NCI-H2081 (cell line): ENCODE results near the gene PLXNA4.

Experiments
- DNase-seq, 2 experiments: peaks; one replicate each; lab custom pipeline; 2025; lab: John Stamatoyannopoulos, UW

The PLXNA4 gene

DNA sequence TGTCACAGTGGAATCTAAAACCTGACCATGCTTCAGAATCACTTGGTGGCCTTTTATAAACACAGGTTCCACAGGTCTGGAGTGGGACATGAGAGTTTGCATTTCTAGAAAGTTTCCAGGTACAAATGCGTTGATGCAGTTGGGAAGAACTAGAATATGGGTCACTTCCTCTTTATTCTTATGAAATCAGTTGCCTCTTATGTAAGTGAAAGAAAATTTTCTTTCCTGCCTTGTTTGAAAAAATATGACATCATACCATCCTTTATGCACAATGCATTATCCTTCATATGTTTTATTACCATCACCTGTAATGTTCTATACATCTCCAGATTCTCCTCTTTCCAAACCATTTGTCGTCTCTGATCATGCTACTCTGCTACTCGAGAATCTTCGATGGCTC lies 44.0 kb downstream of the PLXNA4 start:
- DNase-seq: no peak

DNA sequence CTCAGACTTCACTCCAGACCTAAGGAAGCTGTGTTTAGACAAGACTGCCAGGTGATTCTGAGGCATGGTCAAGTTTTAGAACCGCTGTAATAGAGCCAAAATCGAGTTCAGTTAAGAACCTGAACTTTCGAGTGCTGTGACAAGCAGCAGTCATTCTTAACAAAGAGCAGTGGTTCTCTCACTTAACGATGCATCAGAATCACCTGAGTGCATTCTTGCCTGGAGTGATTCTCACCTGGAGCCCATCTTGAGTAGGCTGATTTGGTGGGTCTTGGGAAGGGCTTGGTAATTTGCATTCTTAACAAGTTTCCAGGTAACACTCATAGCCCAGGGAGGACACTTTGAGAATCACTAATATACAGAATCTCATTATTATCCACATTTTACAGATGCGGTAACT lies 44.7 kb downstream of the PLXNA4 start:
- DNase-seq: no peak

DNA sequence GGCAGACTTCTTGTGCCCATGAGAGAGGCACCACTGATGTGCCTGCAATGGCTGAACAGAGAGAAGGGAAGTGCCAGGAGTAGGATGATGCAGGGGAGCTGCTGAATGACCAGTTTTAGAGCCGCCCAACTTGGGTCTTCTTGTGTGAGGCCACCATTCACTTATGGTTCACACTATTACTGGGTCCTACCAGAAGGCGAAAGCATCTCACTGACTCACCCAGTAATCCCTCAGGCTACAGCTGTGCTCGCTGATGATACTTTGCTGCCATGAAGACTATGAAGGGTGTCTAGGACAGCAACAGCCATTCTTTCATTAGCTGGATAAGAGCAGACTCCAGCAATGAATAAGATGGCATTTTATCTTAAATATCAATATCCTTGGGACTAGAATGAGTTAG lies 47.6 kb downstream of the PLXNA4 start:
- no peak for DNase-seq

DNA sequence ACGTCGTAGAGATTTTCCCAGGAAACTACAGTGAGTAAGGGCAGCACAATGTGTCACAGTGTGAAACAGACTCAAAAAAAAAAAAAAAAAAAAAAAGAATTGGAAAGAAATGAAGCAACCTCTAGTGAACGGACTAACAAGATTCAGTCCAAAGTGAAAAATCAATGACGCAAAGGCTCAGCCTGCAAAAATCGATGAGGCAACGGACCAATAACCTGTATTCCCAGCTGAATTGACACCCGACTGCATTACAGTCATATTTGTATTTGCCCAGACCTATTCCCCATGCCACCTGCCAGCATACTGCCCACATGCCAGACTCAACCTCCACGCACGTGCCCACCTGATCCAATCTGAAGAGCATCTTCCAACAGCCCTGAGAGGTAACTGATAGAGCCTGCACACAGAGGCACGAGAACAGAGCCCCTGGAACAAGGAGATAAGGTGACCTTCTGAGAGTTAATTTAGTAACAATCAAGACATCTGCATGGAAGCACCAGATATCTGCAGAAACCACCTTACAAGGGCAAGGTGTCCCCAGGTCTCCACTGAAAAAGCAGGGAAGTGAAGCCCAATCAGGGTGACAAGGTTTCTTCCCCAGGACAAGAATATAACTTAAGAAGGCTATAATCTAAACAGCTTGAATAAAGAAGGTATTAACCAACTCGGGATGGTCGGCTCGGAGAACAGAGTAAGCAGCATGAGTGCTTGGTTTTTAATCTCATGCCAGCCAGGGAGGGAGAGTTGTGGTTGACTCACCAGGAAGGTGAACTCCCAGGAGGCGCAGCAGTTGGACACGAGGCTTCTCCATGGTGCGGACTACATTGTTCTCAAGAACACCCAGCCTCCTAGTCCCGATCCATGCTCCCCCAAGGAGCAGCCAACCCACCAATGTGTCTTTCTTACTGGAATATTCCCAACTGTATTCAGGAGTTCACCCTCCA lies 48.5 kb downstream of the PLXNA4 start:
- no peak for DNase-seq

DNA sequence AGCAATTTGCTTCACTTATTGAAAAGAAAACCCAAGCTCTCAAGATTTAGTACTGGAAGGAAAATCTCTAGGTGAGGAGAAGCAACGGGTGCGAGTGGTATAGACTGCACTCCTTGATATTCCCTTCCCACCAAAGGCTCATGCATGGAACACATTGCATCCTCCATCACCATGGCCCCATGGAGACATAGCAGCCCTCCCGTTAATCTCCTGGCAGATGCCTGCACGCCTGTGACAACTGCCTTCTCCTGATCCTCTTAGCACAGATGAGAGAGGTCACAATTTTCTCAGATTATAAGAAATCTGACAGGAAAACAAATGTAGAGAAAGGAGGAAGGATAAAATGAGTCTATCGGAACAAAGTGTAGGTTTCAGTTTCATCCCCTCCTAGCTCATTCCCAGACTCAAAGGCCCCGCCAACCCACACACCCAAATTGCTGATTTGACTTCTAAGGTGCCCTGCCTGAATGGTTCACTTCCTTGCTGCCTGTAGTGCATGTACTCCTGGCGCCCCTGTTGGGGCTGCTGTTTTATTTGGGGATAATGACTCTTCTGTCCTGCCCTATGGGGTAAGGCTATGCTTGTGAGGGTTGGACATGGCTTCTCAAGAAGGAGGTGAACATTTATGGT lies 50.0 kb downstream of the PLXNA4 start:
- no peak for DNase-seq

- no peak for DNase-seq
Observed at GRCh38 chr7:132521423-132521822, 54.8 kb downstream of the PLXNA4 start.

DNA sequence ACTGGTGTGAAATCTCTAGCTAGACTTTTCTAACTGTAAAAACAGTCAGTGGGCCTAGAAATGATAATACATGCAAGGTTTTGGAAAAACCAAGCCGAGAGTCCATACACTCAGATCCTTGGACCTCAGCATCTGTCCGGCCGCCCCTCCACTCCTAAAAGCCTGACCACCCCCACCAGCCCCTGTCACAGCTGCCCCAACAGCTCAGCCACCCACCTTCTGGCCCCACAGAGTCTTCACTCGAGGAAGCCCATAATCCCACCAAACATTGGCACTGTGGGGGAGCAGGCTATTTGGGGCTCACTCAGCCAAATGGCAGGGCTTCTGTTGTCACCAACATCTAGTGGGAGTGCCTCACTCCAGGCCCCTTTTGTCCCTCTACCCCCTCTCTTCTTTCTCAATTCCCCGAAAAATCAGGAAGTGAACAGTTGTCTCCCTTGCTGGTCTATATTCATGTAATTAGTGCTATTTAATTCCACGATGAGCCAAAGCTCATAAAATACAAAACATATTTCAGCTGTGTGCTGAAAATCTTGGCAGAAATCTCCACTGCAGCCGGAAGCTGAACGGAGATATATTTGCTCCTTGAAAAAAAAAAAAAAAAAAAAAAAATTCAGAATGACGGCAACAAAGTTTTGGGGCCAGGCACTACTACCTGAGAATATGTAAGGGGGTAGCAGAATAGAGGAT lies 55.5 kb downstream of the PLXNA4 start:
- no peak for DNase-seq

- no peak for DNase-seq
Observed at GRCh38 chr7:132519936-132520335, 56.3 kb downstream of the PLXNA4 start.

- DNase-seq: no peak
Observed at GRCh38 chr7:132518839-132519173, 57.5 kb downstream of the PLXNA4 start.

- DNase-seq: no peak
Observed at GRCh38 chr7:132518102-132518838, 58.0 kb downstream of the PLXNA4 start.

- no peak for DNase-seq
Observed at GRCh38 chr7:132516042-132516840, 60.0 kb downstream of the PLXNA4 start.

DNA sequence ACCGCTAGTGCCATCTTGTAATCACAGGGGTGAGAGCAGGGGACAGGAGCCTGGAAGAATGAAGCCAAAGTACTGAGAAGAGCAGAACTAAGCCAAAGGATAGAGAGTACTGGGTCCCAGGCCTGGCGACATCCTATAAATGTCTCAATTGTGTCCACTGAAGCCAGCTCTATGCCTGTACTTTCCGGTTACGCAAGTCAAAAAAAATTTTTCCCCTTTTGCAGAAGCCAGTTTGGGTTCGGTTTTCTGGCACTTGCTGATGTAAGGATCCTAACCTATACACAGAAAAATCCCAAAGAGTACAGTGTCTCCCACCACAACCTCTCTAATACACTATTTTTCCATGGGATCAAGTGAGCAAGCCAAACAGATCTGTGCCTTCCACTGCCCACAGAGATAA lies 61.1 kb downstream of the PLXNA4 start:
- DNase-seq: no peak

DNA sequence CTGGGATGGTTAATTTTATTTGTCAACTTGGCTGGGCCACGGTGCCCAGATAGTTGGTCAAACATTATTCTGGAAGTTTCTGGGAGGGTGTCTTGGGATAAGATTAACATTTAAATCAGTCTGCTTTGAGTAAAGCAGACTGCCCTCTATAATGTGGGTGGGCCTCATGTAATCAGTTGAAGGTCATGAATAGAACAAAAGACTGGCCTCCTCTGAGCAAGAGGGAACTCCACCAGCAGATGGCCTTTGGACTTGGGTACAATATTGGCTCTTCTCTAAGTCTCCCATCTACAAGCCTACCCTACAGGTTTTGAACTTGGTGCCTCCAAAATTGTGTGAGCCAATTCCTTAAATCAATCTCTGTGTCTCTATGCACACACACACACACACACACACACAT lies 61.8 kb downstream of the PLXNA4 start:
- DNase-seq: no peak

DNA sequence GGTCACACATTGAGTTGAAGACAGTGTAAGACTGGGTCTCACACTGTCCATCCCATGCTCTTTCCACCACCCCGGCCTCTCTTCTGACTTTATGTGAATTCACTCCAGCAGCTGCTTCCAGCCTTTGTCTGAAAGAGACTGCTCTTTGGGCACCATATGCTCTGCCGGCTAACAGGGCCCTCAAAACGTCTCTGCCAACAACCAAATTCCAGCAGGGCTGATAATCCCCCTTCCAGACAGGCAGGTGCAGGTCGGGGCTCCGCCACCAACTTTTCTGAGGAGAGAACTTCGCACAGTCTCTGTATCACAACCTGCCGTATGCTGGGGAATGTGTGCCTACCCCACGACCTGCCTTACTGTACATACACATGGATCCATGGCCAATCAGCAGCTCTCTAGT lies 64.3 kb downstream of the PLXNA4 start:
- DNase-seq: no peak

GRCh38 chr7:132511387-132511786 lies 64.9 kb downstream of the PLXNA4 start:
- no peak for DNase-seq

DNA sequence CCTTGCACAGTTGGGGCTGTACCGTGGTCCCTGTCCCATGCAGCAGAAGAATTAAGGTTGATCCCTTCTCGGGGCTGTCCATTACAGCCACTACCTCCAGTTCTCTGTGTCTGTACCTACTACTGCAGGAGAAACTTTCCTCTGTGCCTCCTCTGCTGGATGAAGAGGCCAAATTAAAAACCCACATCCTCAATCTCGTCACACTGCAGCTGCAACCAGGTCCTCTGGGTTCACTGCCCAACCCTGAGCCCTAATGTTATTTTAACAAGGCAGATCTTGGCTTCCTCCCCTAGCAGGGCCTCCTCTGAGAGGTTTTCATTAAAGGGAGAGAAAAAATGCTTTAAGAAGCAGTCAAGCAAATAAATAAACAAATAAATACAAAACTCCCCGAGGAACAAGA lies 66.6 kb downstream of the PLXNA4 start:
- no peak for DNase-seq

DNA sequence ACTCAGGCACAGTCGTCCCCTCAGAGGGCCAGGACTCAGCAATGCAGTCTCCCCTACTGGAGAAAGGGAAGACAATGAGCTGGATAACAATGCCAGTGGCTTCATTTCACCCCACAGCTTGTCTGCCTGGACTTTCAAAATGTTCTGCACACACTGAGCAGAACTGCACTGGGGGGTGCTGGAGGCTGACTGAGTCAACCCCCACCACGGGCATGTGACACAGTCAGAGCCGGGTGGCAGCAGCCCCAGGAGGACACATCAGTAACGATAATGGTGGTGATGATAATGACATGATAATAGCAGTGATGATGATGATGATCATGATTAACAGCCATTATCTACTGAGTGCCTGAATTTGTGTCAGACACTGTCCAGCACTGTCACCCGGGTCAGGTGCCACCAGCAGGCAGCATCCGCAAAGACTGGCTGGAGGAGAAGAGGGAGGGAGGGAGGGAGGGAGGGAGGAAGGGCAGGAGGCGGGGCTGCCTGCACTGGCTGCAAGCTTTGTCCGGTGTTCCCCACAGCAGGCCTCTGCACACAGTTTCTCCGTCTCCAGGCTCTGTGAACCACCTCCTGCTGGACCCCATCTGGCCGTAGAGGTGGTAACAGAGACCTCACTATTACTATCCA lies 67.4 kb downstream of the PLXNA4 start:
- DNase-seq: no peak

GRCh38 chr7:132504852-132505251 lies 71.4 kb downstream of the PLXNA4 start:
- no peak for DNase-seq

- DNase-seq: no peak
Observed at GRCh38 chr7:132504071-132504470, 72.2 kb downstream of the PLXNA4 start.

- DNase-seq: no peak
Observed at GRCh38 chr7:132503415-132503814, 72.9 kb downstream of the PLXNA4 start.

- DNase-seq: no peak
Observed at GRCh38 chr7:132501956-132502355, 74.3 kb downstream of the PLXNA4 start.
